HepG2 (cell line): ENCODE results near the gene LPXN. TPM values are rescaled to one million over a fixed set of nuclear protein-coding genes. Genes with fewer than 3 reads are reported as not detected.

Experiments
- AGO2 ChIP-seq: fragments of 200-400 bp; formaldehyde crosslinking; optimal IDR thresholded peaks from 2 replicates; pipeline ENCODE3; 2017; ENCODE audit warnings: mild to moderate bottlenecking, low read depth, low read length, moderate library complexity
- CHCHD3 ChIP-seq: sonication (generic); formaldehyde crosslinking; IDR thresholded peaks from 2 replicates; pipeline ENCODE4 v1.8.0; 2022; ENCODE audit warnings: mild to moderate bottlenecking, missing genetic modification reagents, moderate library complexity
- CREM ChIP-seq, 2 experiments: sonication (generic) in 1 of 2; formaldehyde crosslinking in 1 of 2; IDR thresholded peaks; 2 replicates each; pipeline versions ENCODE4 v1.4.0 to v1.6.1; 2016 to 2020; ENCODE audit warnings: antibody characterized with exemption in 1 of 2, mild to moderate bottlenecking in 1 of 2, missing genetic modification reagents in 1 of 2
- EEA1 ChIP-seq: sonication (generic); formaldehyde crosslinking; IDR thresholded peaks from 2 replicates; pipeline ENCODE4 v1.5.1; 2020; ENCODE audit warnings: mild to moderate bottlenecking, missing genetic modification reagents, borderline replicate concordance
- HIC2 ChIP-seq: sonication (generic); formaldehyde crosslinking; IDR thresholded peaks from 2 replicates; pipeline ENCODE4 v1.9.0; 2022; ENCODE audit warnings: low read depth, missing genetic modification reagents
- KAT2B ChIP-seq: fragments of 150-350 bp; IDR thresholded peaks from 2 replicates; pipeline ENCODE4 v1.6.1; 2014; ENCODE audit warnings: low read depth, low read length, borderline replicate concordance
- KAT7 ChIP-seq: IDR thresholded peaks from 2 replicates; pipeline ENCODE4 v1.6.1; 2018; ENCODE audit warnings: borderline replicate concordance, missing compliant biosample characterization
- PPARG ChIP-seq: conservative IDR thresholded peaks from 2 replicates; pipeline ENCODE4 v1.6.1; 2016; ENCODE audit warnings: missing biosample characterization, missing genetic modification reagents
- SRF ChIP-seq: IDR thresholded peaks from 2 replicates; pipeline ENCODE4 v1.6.1; 2011; ENCODE audit warnings: mild to moderate bottlenecking, low read depth, low read length, moderate library complexity
- TCF7 ChIP-seq: sonication (generic); IDR thresholded peaks from 2 replicates; pipeline ENCODE4 v1.6.1; 2016; ENCODE audit warnings: antibody characterized with exemption, low read depth
- YEATS2 ChIP-seq: sonication (generic); formaldehyde crosslinking; IDR thresholded peaks from 2 replicates; pipeline ENCODE4 v1.4.0; 2020; ENCODE audit warnings: missing genetic modification reagents, borderline replicate concordance
- ZBTB46 ChIP-seq: sonication (generic); formaldehyde crosslinking; IDR thresholded peaks from 2 replicates; pipeline ENCODE4 v1.4.0; 2020; ENCODE audit warnings: mild to moderate bottlenecking, missing genetic modification reagents, borderline replicate concordance
- ZGPAT ChIP-seq: IDR thresholded peaks from 2 replicates; pipeline ENCODE4 v1.6.1; 2016; ENCODE audit warnings: mild to moderate bottlenecking
- ZNF256 ChIP-seq: sonication (generic); formaldehyde crosslinking; conservative IDR thresholded peaks from 2 replicates; pipeline ENCODE4 v1.4.0; 2020; ENCODE audit warnings: missing genetic modification reagents
- ZNF282 ChIP-seq: fragments of 450-650 bp; IDR thresholded peaks from 2 replicates; pipeline ENCODE4 v1.6.1; 2018; ENCODE audit not compliant: partially characterized antibody
- ZNF3 ChIP-seq: IDR thresholded peaks from 2 replicates; pipeline ENCODE4 v1.7.0; 2017; ENCODE audit warnings: inconsistent platforms
- ZNF496 ChIP-seq: sonication (generic); formaldehyde crosslinking; IDR thresholded peaks from 2 replicates; pipeline ENCODE4 v1.8.1; 2023; ENCODE audit warnings: mild to moderate bottlenecking, moderate library complexity, missing genetic modification reagents; ENCODE audit not compliant: insufficient replicate concordance
- ZNF572 ChIP-seq: sonication (generic); formaldehyde crosslinking; IDR thresholded peaks from 2 replicates; pipeline ENCODE4 v1.5.1; 2020; ENCODE audit warnings: mild to moderate bottlenecking, missing genetic modification reagents
- ZNF598 ChIP-seq: sonication (generic); formaldehyde crosslinking; IDR thresholded peaks from 2 replicates; pipeline ENCODE4 v1.5.1; 2020; ENCODE audit warnings: mild to moderate bottlenecking, missing genetic modification reagents, borderline replicate concordance
- ZNF710 ChIP-seq: sonication (generic); formaldehyde crosslinking; IDR thresholded peaks from 2 replicates; pipeline ENCODE4 v1.5.0; 2020; ENCODE audit warnings: mild to moderate bottlenecking, missing genetic modification reagents, borderline replicate concordance
- ZNF737 ChIP-seq: sonication (generic); formaldehyde crosslinking; IDR thresholded peaks from 2 replicates; pipeline ENCODE4 v1.5.0; 2020; ENCODE audit warnings: missing genetic modification reagents, mild to moderate bottlenecking, borderline replicate concordance
- ZNF746 ChIP-seq: sonication (generic); formaldehyde crosslinking; IDR thresholded peaks from 2 replicates; pipeline ENCODE4 v1.8.0; 2022; ENCODE audit warnings: mild to moderate bottlenecking, missing genetic modification reagents
- polyA plus RNA-seq, 8 experiments: library from polyadenylated mRNA; depleted of rRNA in 3 of 8; stranded (reverse) in 7 of 8; unstranded in 1 of 8; fragments of >200 nt; fragmentation: Illumina TruSeq in 4 of 8; extraction: Trizol in 4 of 8; gene quantifications; 2 replicates each; pipeline versions ENCODE4 v1.2.1 to v1.2.3, GENCODE V29; 2011 to 2016; ENCODE audit warnings: low read depth in 4 of 8, missing spikeins in 1 of 8, mixed read lengths in 1 of 8; ENCODE audit not compliant: insufficient read depth in 1 of 8
- total RNA-seq, 5 experiments: library from RNA; depleted of rRNA; stranded (reverse); fragments of >200 nt; fragmentation: Illumina TruSeq; extraction: Trizol; gene quantifications; 2 replicates each; pipeline ENCODE4 v1.2.3, GENCODE V29; 2016; ENCODE audit warnings: low read depth in 1 of 5

Gene LPXN
- total and polyA plus RNA-seq, 2 of the 13 experiments (the other 11 are each of a cell fraction or from before 2014, with no cell fraction given) = 1.7 to 3.5 TPM

- peak; percentile 36; the same call in 1 of the 2 replicates for TF ChIP-seq CREM (IDR thresholded peaks at IDR 0.05)
- TF ChIP-seq CREM (CRISPR knock-in tag; IDR thresholded peaks at IDR 0.05) = no peak
- no peak for TF ChIP-seq ZNF572 (CRISPR knock-in tag)
- TF ChIP-seq ZNF256 (CRISPR knock-in tag) = no peak
- TF ChIP-seq ZNF746 (CRISPR knock-in tag) = no peak; the same call in 1 of the 2 replicates
- no peak for TF ChIP-seq PPARG
- TF ChIP-seq TCF7 = no peak
- TF ChIP-seq KAT7 (CRISPR knock-in tag) = peak; percentile 98
- TF ChIP-seq EEA1 (CRISPR knock-in tag) = no peak
- no peak for TF ChIP-seq KAT2B
- peak; percentile 34; the same call in 1 of the 2 replicates for TF ChIP-seq ZNF710
- TF ChIP-seq ZNF598 (CRISPR knock-in tag) = peak; percentile 75; the same call in 1 of the 2 replicates
- TF ChIP-seq ZNF496 = no peak
- no peak for TF ChIP-seq ZNF3 (CRISPR knock-in tag)
- TF ChIP-seq AGO2 = peak; percentile 93
- no peak for TF ChIP-seq ZNF737 (CRISPR knock-in tag)
- TF ChIP-seq SRF = peak; percentile 49; the same call in 1 of the 2 replicates
- TF ChIP-seq ZNF282 = no peak
- peak; percentile 76; the same call in 1 of the 2 replicates for TF ChIP-seq ZGPAT (CRISPR knock-in tag)
- TF ChIP-seq YEATS2 (CRISPR knock-in tag) = peak; percentile 92
- no peak for TF ChIP-seq HIC2 (CRISPR knock-in tag)
- no peak for TF ChIP-seq ZBTB46 (CRISPR knock-in tag)
- 0 out of 2 replicates have a peak, but pooled peaks have one; percentile 53 for TF ChIP-seq CHCHD3
Observed at GRCh38 chr11:58579192-58580129, 3.8 kb upstream of the LPXN start (continued).
